Measurements from ENCODE around the gene DNAJB6. TPM values are rescaled to one million over a fixed set of nuclear protein-coding genes. Genes with fewer than 3 reads are reported as not detected.

The DNAJB6 gene
- total and polyA plus RNA-seq, 2 donors (not counting 3 experiments of a cell fraction or from before 2014, with no cell fraction given), result 69.6 to 135 TPM

DNA sequence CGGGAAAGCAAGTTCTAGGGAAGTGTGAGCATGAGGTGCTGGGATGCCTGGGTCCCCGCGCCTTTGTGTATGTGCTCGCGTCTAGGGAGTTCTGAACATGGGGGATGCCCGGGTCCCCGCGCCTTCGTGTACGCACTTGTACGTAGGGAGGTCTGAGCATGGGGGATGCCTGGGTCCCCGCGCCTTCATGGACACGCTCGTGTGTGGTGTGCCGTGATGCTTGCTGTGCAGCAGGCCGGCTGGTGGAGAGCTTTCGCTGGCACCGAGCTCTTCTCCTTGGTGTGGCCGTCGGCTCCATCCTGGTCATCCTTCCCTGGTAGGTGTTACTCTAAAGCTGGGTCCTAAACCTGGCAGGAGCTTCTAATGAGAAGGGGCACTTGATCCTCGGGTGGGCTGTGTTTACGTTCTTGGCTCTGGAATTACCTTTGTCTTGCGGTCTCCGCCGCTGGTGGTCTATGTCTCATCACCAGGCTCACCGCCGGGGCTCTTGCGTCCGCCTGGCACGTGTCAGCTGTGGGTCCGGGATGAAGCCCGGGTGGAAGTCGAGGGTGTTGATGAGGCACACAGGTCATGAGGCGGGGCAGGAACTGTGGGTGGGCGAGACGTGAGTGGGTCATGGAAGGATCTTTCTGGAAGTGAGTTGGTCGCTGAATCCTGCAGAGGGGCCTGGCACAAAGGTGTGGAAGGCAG lies 63.5 kb downstream of the DNAJB6 start:
- H3K4me3 ChIP-seq (replicated peaks in 1 of 3; ENCODE audit: insufficient read depth in 1 of 3, low read depth in 1 of 3, low read length in 3 of 3), result no peak overlapping the region
- H3K27me3 ChIP-seq (ENCODE audit: control insufficient read depth in 2 of 2, insufficient read depth in 2 of 2, low read length in 2 of 2), result no peaks in the 10 kb centered on the region
- no peak for TF ChIP-seq EZH2 (IDR thresholded peaks at IDR 0.05; ENCODE audit: borderline replicate concordance, low read depth, low read length, severe bottlenecking)
- TF ChIP-seq, protein P1, sequence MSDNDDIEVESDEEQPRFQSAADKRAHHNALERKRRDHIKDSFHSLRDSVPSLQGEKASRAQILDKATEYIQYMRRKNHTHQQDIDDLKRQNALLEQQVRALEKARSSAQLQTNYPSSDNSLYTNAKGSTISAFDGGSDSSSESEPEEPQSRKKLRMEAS (IDR thresholded peaks at IDR 0.05; ENCODE audit: insufficient read depth, insufficient read length), result no peak
- TF ChIP-seq FOS (IDR thresholded peaks at IDR 0.05; ENCODE audit: borderline replicate concordance, insufficient read depth, low read length), result no peak
- TF ChIP-seq, protein P2, sequence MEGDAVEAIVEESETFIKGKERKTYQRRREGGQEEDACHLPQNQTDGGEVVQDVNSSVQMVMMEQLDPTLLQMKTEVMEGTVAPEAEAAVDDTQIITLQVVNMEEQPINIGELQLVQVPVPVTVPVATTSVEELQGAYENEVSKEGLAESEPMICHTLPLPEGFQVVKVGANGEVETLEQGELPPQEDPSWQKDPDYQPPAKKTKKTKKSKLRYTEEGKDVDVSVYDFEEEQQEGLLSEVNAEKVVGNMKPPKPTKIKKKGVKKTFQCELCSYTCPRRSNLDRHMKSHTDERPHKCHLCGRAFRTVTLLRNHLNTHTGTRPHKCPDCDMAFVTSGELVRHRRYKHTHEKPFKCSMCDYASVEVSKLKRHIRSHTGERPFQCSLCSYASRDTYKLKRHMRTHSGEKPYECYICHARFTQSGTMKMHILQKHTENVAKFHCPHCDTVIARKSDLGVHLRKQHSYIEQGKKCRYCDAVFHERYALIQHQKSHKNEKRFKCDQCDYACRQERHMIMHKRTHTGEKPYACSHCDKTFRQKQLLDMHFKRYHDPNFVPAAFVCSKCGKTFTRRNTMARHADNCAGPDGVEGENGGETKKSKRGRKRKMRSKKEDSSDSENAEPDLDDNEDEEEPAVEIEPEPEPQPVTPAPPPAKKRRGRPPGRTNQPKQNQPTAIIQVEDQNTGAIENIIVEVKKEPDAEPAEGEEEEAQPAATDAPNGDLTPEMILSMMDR (IDR thresholded peaks at IDR 0.05; ENCODE audit: extremely low read depth in 1 of 2, insufficient read depth in 1 of 2, low read depth in 1 of 2, low read length in 2 of 2), result no peak
- no peak for TF ChIP-seq POLR2A (IDR thresholded peaks at IDR 0.05; ENCODE audit: low read depth, low read length)
- no peak for TF ChIP-seq MYC (IDR thresholded peaks at IDR 0.05; ENCODE audit: low read depth, low read length)
- H3K4me1 ChIP-seq (ENCODE audit: control insufficient read depth, extremely low read depth, insufficient read depth, low read length), result no peaks in the 10 kb centered on the region
- H3K27ac ChIP-seq (ENCODE audit: insufficient read depth, low read depth, low read length), result no peak overlapping the region
- POLR2A ChIA-PET, result no interaction called here
- dilution Hi-C loops (cut with MboI; ENCODE audit: extremely low pct_ligation_motif_present, low sequenced_read_pairs), result no loop called here
- H3K9me3 ChIP-seq (replicated peaks; ENCODE audit: control insufficient read depth, insufficient read depth, low read length), result no peaks in the 10 kb centered on the region
- no peak for DNase-seq (ENCODE audit: low read depth, low spot score)
- intact Hi-C loops (cut with micrococcal nuclease), result no loop called here
- H3K9ac ChIP-seq (replicated peaks; ENCODE audit: extremely low read depth, insufficient read depth, low read length), result no peak overlapping the region
- BruUV-seq (replicated peaks), result no TSS peak
- H3K4me2 ChIP-seq (ENCODE audit: insufficient read depth, low read length), result no peak overlapping the region
- no peak overlapping the region for H2AFZ ChIP-seq (ENCODE audit: low read depth, low read length)
- CTCF ChIA-PET, result interaction anchor here (1.7 kb wide), 1 partner anchor 14 kb away, joined by 5 read pairs; no protein-coding TSS in a partner anchor
- peaks cover 0 to 14% of the 10 kb centered on the region in 2 experiments for H3K36me3 ChIP-seq (ENCODE audit: control insufficient read depth in 2 of 2, extremely low read depth in 1 of 2, insufficient read depth in 2 of 2, low read length in 2 of 2)
- H4K20me1 ChIP-seq (replicated peaks; ENCODE audit: control insufficient read depth, extremely low read depth, insufficient read depth, low read length), result no peaks in the 10 kb centered on the region
- no peaks in the 10 kb centered on the region for H3K9me1 ChIP-seq (replicated peaks; ENCODE audit: control insufficient read depth, extremely low read depth, insufficient read depth, low read length)
- H3K79me2 ChIP-seq (ENCODE audit: control insufficient read depth, insufficient read depth, low read length), result peaks cover 2% of the 10 kb centered on the region
- FAIRE-seq, result no peak
